IPS DF 4.7 (cell line): ENCODE results near the gene HRH1.

Source experiments
- DNase-seq: peaks from one replicate; pipeline ENCODE4 v3.0.0-alpha.2; 2013; ENCODE audit warnings: low spot score; ENCODE audit errors: extremely low read depth

Gene HRH1

GRCh38 chr3:11273891-11274291 is 119.6 kb downstream of the HRH1 start:
- DNase-seq: no peak

GRCh38 chr3:11274566-11275142 is 120.4 kb downstream of the HRH1 start:
- no peak for DNase-seq

GRCh38 chr3:11275926-11276325 is 121.6 kb downstream of the HRH1 start:
- no peak for DNase-seq

- no peak for DNase-seq
These were observed 122.6 kb downstream of the HRH1 start for GRCh38 chr3:11276901-11277300.

DNA sequence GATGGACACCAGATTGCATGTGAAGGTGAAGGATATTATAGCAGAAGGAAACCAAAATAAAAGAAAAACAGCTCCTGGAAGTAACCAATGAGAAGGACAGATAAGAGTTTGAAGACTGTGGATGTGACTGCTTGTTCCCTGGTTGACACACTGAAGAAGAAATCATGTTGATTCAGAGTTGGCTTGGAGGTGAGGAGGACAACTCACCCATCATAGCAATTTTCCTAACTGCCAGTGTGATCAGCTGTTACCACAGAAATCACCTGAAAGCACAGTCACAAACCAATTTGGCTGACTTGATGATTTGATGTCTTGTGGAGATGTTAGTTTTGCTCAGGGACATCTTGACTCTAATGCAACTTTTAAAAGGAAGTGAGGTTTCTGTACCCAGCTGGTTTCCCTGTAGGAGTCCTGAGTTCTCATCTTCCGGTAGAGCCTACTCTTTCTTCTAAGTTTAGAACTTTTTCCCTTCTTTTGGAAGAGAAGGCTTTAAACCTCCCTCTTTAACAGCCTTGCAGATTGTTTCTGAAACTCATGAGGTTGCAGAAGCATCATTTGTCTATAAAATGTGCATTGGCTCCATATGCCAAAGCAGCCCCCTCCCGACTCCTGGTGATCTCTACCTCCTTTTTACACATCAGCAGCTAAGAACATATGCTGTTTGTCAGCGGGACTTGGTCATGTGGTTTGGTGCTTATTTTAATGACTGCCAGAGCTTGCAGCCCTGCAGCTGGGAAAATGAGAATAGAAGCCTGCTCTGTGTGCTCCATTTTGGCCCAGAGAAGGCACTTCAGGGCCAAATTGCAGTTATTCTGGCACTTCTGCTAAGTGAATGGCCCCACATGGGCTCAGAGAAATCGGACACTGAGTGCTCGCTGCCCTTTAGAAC is 128.2 kb downstream of the HRH1 start:
- no peak for DNase-seq

DNA sequence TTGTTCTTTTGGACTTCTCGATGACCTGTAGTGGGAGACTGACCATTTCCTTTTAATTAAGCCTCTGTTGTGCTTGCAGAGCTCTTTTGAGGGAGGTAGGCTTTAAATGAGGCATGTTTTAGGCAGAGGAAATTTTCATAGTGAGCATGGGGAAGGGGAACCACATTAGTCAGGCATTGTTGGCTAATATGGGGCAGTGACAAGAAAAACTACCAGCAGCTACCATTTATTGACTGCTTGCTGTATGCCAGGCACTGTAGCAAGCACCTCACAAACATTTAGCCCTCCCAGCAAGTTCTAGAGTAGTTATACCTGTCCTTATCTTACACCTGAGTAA is 128.8 kb downstream of the HRH1 start:
- DNase-seq: no peak

- no peak for DNase-seq
These were observed 129.7 kb downstream of the HRH1 start for GRCh38 chr3:11284011-11284410.

DNA sequence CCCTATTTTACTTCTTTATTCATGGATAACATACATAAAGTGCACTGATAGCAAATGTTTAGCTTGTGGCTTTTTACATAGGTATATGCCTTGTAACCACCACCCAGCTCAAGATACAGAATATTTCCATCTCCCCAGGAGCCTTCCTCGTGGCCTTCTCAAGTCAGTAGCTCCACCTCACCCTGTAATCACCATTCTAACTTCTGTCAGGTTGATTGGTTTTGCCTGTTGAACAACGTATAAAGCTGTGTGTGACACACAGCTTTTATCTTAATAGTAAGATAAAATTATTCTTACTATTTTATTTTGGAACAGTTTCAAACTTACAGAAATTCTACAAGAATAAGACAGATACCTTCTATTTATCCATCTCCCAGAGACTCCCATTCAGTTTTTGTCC is 131.2 kb downstream of the HRH1 start:
- no peak for DNase-seq

- DNase-seq: no peak
These were observed 133.1 kb downstream of the HRH1 start for GRCh38 chr3:11287404-11287803.

GRCh38 chr3:11288021-11288491 is 133.8 kb downstream of the HRH1 start:
- DNase-seq: no peak

- no peak for DNase-seq
These were observed 134.7 kb downstream of the HRH1 start for GRCh38 chr3:11288786-11289637.

DNA sequence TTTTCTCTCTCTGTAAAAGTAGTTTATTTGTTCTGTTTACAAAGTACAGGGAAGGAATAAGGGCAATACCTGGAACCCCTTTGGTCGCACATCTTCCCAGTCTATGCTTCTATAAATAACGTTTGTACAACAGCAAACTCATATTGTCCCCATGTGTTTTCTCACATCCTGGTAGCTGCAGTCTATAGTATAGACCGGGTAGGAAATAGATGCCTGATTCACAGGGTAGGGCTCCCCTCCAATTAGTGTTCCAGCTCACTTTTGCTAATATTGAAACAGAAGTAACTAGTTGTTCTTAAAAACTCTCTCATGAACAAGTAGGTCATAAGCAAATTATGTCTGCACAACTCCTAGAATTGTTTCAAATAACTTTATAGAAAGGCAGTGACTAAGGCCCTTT is 135.6 kb downstream of the HRH1 start:
- DNase-seq: no peak

GRCh38 chr3:11290743-11291680 is 136.7 kb downstream of the HRH1 start:
- DNase-seq: no peak

- no peak for DNase-seq
These were observed 137.5 kb downstream of the HRH1 start for GRCh38 chr3:11291808-11292207.

- DNase-seq: no peak
These were observed 142.8 kb downstream of the HRH1 start for GRCh38 chr3:11297126-11297525.

DNA sequence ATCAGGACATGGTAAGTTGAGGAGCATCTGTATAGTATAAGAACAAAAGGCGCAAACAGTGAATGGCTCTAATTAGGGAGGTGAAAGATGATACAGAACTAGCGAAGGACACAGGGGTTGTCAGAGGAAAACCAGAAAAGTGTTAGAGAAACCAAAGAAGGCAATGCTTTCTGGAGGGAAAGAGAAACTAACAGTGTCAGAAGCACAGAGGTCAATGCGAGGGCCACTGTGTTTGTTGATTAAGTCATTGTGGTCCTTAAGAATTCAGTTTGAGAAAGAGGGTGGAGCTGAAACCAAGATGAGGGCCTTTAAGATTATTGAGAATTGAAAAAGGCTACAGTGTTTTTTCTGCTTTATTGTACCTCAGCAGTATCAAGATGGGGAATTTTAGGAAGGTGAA is 146.7 kb downstream of the HRH1 start:
- no peak for DNase-seq

DNA sequence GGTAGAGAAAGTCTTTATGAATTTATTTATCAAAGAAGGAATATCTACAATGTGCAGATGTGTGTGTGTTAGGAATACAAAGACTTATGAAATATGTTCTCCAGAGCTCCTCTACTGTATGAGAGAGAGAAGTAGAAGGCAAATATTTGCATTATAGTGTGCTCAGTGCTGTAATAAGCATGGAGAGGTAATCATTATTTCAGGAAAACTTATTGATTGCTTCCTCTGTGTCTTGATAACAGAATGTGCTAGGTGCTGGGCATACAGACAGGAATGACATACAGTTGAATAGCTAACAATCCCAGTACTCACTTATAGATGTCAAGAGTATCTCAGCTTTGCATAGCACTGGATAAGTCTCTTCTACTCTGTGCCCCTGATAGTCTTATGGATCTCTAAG is 148.2 kb downstream of the HRH1 start:
- DNase-seq: no peak

GRCh38 chr3:11304175-11304574 is 149.9 kb downstream of the HRH1 start:
- DNase-seq: no peak

GRCh38 chr3:11305509-11305908 is 151.2 kb downstream of the HRH1 start:
- no peak for DNase-seq

DNA sequence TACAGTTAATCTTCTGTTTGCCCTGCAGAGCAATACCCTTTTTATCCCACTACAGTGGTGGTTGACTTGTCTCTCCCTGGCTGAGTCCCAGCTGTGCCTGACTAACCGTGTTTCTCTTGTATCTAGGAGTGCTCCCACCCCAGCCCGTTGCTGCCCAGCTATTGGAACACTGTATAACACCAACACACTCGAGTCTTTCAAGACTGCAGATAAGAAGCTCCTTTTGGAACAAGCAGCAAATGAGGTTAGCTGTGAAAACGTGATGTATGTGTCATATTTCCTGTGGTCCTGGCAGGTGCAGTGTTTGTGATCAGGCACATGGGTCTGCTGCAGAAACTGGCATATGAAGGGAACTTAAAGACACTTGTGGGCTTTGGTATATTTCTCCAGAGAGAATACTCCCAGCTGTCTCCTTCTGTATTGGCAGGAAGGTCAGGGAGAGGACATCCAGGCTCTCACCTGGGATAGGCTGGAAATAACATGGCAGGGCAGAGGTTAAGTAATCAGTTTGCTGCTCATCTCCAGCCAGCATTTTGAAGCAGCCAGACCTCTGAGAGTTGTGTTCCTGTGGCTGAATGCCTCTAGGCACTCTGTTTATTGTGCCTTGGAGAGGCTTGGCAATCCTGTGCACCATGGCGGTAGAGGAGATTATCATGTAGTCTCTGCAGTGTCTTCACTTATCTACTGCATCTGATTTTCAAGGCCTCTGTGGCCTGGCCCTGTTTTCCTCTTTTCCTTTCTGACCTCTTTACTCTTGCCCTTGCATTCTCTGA is 152.7 kb downstream of the HRH1 start:
- DNase-seq: no peak
